ENCODE data around the gene SRP14. TPM values are rescaled to one million over a fixed set of nuclear protein-coding genes. Genes with fewer than 3 reads are reported as not detected.

The SRP14 gene
- total RNA-seq, 1 experiment from 2014 or later = 238 TPM

DNA sequence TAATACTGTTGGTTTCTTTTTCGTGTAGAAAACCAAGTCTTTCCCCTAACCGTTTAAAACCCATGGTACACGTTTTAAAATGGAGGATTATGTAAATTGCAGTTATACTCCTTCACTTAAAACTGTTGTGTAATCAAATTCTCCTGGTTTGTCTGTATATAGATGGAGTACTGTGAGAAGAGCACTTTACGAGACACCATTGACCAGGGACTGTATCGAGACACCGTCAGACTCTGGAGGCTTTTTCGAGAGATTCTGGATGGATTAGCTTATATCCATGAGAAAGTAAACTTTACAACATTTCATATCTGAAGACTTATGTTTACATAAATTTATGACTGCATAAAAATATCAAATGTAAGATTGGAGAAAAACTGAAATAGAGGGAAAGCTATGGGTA, 51.2 kb downstream of the SRP14 start:
- DNase-seq (ENCODE audit: low read depth) = no peak

Other genes starting within 250 kb of the SRP14 start
- gene GPR176, start 118.9 kb downstream of the SRP14 start, total RNA-seq (2014; rRNA removed) = 51.9 and 53.3 TPM in 2 replicates
- gene EIF2AK4, start 105.1 kb downstream of the SRP14 start, total RNA-seq (2014; rRNA removed) = 83.7 and 94.0 TPM in 2 replicates
- 3.3 and 8.7 TPM in 2 replicates for gene BMF, start 69.7 kb upstream of the SRP14 start, total RNA-seq (2014; rRNA removed)
- 63.2 and 72.7 TPM in 2 replicates for gene BUB1B, start 121.9 kb upstream of the SRP14 start, total RNA-seq (2014; rRNA removed)
- gene PAK6, start 199.9 kb upstream of the SRP14 start, total RNA-seq (2014; rRNA removed) = under 0.01 TPM in 1 of 2 replicates, not detected in the other
- not detected in 2 replicates for gene ANKRD63, start 243.9 kb upstream of the SRP14 start, total RNA-seq (2014; rRNA removed)

Measured in LHCN-M2 (cell line).